Testis (tissue), 2 donors: ENCODE results near the gene RTBDN.

Experiments
- POLR2A ChIP-seq: fragments of 450-650 bp; IDR thresholded peaks from one replicate; pipeline ENCODE4 v1.6.1; 2017; ENCODE audit warnings: antibody characterized with exemption, mild to moderate bottlenecking, moderate library complexity
- TF ChIP-seq, protein P1 (sequence below), 3 experiments: fragments of 450-650 bp in 2 of 3; fragments of 200-600 bp in 1 of 3; sonication (generic) in 1 of 3; IDR thresholded peaks; one replicate each; pipeline ENCODE4 v1.5.1; 2016 to 2019; ENCODE audit warnings: antibody characterized with exemption in 3 of 3, mild to moderate bottlenecking in 2 of 3, moderate library complexity in 1 of 3

DNA sequence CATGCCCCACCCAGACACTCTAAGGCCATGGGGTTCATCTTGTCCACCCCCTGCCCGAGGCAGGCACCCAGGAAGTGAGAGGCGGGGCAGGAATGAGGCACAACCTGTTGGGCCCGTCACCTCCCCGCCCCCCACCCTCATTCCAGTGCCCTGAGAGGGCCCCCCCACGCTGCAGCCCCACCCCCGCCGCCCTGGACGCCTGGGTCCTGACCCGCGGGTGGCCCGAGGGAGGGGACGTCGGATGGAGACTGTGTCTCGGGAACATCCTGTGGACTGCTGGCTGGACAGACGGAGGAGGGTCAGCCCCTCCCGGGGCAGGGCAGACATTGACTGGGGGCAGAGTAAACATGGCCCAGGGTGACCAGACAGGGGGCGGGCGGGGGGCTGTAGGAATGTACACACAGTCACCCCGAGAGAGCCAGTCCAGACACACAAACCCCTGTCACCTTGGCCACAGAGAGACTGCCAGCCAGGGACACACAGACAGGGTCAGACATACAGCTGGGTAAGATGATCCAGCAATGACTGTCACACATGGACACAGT is 50.5 kb downstream of the RTBDN start:
- TF ChIP-seq POLR2A: no peak
- TF ChIP-seq, protein P1, sequence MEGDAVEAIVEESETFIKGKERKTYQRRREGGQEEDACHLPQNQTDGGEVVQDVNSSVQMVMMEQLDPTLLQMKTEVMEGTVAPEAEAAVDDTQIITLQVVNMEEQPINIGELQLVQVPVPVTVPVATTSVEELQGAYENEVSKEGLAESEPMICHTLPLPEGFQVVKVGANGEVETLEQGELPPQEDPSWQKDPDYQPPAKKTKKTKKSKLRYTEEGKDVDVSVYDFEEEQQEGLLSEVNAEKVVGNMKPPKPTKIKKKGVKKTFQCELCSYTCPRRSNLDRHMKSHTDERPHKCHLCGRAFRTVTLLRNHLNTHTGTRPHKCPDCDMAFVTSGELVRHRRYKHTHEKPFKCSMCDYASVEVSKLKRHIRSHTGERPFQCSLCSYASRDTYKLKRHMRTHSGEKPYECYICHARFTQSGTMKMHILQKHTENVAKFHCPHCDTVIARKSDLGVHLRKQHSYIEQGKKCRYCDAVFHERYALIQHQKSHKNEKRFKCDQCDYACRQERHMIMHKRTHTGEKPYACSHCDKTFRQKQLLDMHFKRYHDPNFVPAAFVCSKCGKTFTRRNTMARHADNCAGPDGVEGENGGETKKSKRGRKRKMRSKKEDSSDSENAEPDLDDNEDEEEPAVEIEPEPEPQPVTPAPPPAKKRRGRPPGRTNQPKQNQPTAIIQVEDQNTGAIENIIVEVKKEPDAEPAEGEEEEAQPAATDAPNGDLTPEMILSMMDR (IDR thresholded peaks at IDR 0.05): no peak
